AG04449 (cell line): ENCODE data around the gene MAD1L1.

Experiments
- CTCF ChIA-PET: fragments of 350-600 bp; formaldehyde crosslinking; extraction: SDS; loops from one replicate; lab custom pipeline; 2021; ENCODE audit warnings: antibody characterized with exemption; lab: Yijun Ruan, JAX
- POLR2A ChIA-PET: fragments of 400-600, 350-600 bp; formaldehyde crosslinking; extraction: SDS; loops from one replicate; lab custom pipeline; 2020; ENCODE audit warnings: antibody characterized with exemption, inconsistent platforms; lab: Yijun Ruan, JAX
- DNase-seq: peaks from one replicate; pipeline ENCODE4 v3.0.0-alpha.2; 2010; ENCODE audit warnings: low read depth, low spot score
- H3K4me3 ChIP-seq: 2 replicates; pipeline ENCODE4 v1.5.1; 2011; ENCODE audit warnings: low read depth, mild to moderate bottlenecking, control low read depth, low read length
- TF ChIP-seq, protein P1 (sequence below): IDR thresholded peaks from one replicate; pipeline ENCODE4 v1.5.1; 2011; ENCODE audit warnings: mild to moderate bottlenecking, moderate library complexity, low read length, control low read depth, inconsistent platforms; ENCODE audit not compliant: insufficient read depth; ENCODE audit errors: missing control alignments

The MAD1L1 gene

DNA sequence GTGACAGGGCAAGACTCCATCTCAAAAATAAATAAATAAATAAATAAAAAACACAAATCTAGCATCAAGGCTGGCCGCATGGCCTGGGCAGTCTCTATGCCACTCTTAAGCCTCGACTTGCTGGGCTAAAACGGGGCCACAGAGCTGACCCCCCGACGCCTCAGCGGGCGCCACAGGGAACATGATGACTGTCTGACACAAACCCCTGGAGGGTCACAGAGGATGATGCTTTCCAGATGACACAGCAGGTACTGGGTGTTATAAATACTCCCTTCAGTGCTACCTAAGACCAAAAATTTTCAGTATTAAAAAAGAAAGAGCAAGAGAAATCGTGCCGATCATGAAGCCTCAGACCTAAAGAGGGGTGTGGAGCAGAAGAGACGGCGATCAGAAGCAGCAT, 176.8 kb downstream of the MAD1L1 start:
- CTCF ChIA-PET = interaction anchor here (1.5 kb wide), 1 partner anchor 8 kb away, joined by 5 read pairs; no protein-coding TSS in a partner anchor
- POLR2A ChIA-PET = no interaction called here
- no peak for DNase-seq
- no peak overlapping the region for H3K4me3 ChIP-seq
- TF ChIP-seq, protein P1, sequence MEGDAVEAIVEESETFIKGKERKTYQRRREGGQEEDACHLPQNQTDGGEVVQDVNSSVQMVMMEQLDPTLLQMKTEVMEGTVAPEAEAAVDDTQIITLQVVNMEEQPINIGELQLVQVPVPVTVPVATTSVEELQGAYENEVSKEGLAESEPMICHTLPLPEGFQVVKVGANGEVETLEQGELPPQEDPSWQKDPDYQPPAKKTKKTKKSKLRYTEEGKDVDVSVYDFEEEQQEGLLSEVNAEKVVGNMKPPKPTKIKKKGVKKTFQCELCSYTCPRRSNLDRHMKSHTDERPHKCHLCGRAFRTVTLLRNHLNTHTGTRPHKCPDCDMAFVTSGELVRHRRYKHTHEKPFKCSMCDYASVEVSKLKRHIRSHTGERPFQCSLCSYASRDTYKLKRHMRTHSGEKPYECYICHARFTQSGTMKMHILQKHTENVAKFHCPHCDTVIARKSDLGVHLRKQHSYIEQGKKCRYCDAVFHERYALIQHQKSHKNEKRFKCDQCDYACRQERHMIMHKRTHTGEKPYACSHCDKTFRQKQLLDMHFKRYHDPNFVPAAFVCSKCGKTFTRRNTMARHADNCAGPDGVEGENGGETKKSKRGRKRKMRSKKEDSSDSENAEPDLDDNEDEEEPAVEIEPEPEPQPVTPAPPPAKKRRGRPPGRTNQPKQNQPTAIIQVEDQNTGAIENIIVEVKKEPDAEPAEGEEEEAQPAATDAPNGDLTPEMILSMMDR = no peak

DNA sequence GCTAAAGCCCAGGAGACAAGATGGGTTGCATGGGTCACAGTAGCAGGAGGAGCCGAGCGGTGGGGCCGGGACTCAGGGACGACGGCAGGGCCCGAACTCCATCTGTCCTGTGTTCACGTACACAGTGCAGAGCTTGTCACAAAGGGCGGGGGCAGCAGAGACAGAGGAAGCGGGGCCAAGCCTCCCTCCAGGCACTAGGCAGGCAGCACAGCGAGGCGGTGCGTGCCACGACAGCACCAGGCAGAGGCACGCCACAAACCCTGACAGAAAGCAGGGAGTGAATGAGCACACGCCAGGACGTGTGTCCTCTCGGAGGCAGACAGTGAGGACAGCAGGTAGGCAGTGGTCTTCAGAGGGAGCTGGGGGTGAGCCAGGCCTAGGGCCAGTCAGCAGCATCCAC, 177.8 kb downstream of the MAD1L1 start:
- DNase-seq = no peak
- TF ChIP-seq, protein P1 = no peak
- no peak overlapping the region for H3K4me3 ChIP-seq
- ChIA-PET CTCF (interaction anchor here (1.5 kb wide), 1 partner anchor 9 kb away, joined by 5 read pairs; no protein-coding TSS in a partner anchor), POLR2A (no interaction called here)

DNA sequence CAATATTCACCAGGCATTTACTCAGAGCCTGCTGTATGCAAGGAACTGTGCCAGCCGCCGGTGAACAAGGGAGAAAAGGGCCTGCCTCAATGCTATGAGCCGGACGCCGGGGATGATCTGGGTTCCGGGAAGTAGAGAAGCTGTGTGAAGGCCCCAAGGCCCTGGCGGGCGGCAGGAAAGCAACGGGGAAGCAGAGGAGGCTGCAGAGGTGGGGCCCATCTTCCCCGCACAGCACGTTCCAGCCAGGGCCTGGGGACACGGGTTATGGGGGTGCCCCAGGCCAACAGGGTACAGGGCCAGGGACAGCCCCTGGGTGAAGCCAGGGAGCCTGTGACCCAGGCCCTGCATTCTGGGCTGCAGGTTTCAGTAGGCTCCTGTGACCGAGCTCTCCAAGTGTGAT, 179.3 kb downstream of the MAD1L1 start:
- POLR2A ChIA-PET = no interaction called here
- no peak for DNase-seq
- CTCF ChIA-PET = interaction anchor here (0.9 kb wide), 1 partner anchor 156 kb away, joined by 3 read pairs; no protein-coding TSS in a partner anchor
- no peak overlapping the region for H3K4me3 ChIP-seq
- TF ChIP-seq, protein P1 = no peak

DNA sequence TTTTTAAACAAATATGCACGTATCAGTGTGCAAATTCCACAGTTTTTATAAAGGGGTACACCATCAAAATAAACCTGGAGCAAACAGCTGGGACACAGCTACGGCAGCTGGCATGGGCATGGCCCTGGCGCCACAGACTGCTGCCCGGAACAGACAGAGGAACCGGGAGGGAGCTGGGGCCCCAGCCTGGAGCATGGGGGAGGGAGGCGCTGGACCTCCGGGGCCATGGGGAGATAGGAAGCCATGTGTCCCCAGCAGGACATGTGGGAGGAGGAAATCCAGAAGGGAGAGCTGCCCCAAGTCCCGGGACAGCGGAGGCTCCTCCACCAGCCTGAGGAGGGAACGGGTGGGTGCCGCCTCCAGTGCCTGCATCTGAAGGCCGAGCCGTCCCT, 180.1 kb downstream of the MAD1L1 start:
- no peak overlapping the region for H3K4me3 ChIP-seq
- DNase-seq = no peak
- ChIA-PET POLR2A (no interaction called here), CTCF (interaction anchor here (0.9 kb wide), 1 partner anchor 157 kb away, joined by 3 read pairs; no protein-coding TSS in a partner anchor)
- TF ChIP-seq, protein P1 = no peak

DNA sequence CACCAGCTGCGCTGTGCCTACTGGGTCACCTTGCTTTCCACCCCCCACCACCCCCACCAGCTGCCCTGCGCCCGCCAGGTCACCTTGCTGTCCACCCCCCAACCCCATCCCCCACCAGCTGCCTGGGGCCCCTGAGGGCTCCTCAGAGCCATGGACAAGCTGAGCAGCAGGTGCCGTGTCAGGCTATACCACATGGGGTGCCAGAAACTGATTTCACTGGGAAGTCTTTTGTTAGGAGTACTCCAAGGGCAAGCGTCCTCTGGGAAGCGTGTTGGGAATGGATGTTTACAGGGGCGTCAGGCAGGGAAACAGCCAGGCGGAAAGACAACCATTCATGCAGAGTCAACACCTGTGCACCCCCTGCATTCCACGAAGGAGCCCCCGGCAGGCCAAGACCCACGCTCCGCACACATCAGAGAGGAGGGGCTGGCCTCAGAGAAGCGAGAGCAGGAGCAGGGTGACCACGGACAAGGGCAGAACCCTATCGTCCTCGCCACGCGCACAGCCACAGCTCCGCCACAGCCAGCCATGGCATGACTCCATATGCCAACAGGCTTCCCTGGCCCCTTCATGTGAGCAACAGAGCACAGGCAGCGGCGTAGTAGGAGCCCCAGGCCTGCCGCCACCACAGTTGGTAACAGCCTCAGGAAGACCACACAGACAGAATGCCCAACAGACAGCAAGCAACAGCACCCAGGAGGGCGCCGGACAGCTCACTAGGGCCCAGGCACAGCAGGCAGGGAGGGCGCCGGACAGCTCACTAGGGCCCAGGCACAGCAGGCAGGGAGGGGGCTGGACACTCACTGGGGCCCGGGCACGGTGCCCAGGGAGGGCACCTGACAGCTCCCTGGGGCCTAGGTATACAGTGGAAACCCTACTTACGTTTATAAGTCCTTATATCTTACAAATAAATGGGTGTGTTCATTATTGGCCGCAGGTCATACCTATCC, 180.8 kb downstream of the MAD1L1 start:
- POLR2A ChIA-PET = no interaction called here
- TF ChIP-seq, protein P1 = no peak
- CTCF ChIA-PET = no interaction called here
- DNase-seq = no peak
- no peak overlapping the region for H3K4me3 ChIP-seq

- H3K4me3 ChIP-seq = no peak overlapping the region
- TF ChIP-seq, protein P1 = no peak
- ChIA-PET CTCF (interaction anchor here (1.2 kb wide), 1 partner anchor 9 kb away, joined by 3 read pairs; no protein-coding TSS in a partner anchor), POLR2A (no interaction called here)
- DNase-seq = no peak
These were observed 182.3 kb downstream of the MAD1L1 start for GRCh38 chr7:2050511-2050866.
